GM21825 (cell line): Measurements from ENCODE around the gene ADTRP.

Experiments used
- ATAC-seq: cut with Tn5 transposase; IDR thresholded peaks from one replicate; pipeline ENCODE4 v1.9.1; 2021; ENCODE audit warnings: mild to moderate bottlenecking, moderate library complexity; ENCODE audit not compliant: unreplicated experiment

The ADTRP gene

GRCh38 chr6:11774426-11774825 lies 4.2 kb downstream of the ADTRP start:
- no peak for ATAC-seq

- ATAC-seq, result no peak
These were observed 5.0 kb downstream of the ADTRP start for GRCh38 chr6:11773581-11773980.

DNA sequence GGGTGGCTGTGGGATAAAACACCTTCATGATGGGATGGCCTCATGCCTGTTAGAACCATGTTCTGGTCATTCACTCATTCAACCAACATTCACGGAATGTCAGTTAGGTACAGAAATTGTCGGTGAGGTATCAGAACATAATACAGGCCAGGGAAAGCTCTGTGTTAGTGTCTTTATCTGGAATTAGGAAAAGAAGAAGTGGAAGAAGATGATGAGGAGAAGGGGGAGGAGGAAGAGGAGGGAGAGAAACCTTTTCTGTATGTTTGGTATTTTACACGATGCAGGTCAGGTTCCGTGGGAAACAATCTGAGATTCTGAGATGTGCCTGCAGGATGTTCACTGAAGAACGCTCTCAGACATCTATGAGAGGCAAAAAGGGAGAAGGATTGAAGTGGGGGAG lies 5.6 kb downstream of the ADTRP start:
- ATAC-seq, result no peak

- ATAC-seq, result no peak
These were observed 6.3 kb downstream of the ADTRP start for GRCh38 chr6:11772109-11772825.

GRCh38 chr6:11771473-11772048 lies 7.0 kb downstream of the ADTRP start:
- ATAC-seq, result no peak

- ATAC-seq, result no peak
These were observed 7.8 kb downstream of the ADTRP start for GRCh38 chr6:11770546-11771466.

- no peak for ATAC-seq
These were observed 8.6 kb downstream of the ADTRP start for GRCh38 chr6:11769811-11770545.

DNA sequence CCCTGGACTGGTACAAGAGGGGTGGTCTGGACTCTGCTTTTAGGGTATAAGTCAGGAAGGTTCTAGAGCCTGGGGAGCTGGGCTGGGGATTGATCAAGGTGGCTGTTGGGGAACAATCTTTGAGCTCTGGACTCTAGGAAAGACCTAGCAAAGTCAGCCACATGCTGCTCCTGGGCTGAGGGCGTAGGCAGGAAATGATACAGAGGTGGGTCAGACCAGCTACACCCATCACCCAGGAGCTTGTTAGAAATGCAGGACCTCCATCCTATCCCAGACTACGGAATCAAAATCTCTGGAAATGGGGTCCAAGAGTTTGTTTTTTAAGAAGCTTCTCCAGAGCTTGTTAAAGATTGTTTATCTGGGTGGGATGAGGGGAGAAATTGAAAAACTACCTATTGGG lies 9.4 kb downstream of the ADTRP start:
- ATAC-seq, result no peak

DNA sequence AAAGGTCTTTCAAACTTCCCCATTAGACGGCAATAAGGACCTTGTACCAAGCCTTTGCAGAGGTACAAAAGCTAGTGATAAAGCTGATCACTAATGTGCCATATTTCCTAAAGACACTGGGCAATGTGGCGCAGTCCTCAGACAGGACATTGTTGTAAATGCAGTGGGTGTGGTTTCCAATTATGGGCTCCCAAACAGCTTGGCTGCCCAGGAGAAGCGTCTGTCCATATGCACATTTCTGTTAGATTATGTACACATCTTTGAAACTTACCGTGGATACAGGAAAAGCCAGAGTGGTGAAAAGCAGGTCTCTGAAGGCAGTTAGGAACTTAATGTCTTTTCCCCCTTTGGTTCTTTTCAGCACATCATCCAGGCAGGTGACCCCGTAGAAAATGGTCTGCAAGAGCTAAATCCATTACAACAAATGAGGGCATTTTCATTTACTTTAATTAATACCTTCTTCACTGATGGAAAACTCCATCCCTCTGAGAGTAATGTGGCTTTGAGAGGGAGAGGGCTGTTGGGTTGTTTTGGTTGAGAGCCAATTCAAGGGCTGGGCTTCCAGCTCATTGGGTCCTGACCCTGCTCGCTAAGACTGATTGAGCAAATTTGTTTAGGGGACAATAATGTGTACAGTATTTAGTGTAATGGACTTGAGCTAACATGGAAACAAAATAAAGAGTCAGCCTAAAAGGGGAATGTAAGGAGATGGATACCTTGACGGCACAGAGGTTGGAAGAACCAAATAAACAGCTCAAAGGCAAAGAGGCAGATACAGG lies 10.4 kb downstream of the ADTRP start:
- no peak for ATAC-seq

- no peak for ATAC-seq
These were observed 11.1 kb downstream of the ADTRP start for GRCh38 chr6:11767458-11767857.

GRCh38 chr6:11766589-11767450 lies 11.8 kb downstream of the ADTRP start:
- no peak for ATAC-seq

DNA sequence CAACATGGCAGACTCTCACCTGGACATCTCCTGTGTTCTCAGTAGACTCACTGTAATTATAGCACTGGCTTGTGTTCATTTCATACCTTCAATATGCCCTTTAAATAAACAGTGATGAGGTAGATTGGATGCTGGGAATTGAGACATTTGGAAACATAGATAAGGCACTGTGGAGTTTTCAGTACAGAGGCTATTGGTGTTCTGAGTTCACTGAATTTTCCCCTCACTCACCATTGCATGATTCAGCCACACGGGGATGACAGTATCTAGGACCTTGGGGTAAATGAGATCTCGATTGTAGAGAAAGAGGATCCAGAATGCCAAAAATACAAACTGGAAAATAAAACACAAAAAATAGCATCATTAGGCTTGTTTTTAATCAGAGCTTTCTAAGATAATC lies 12.6 kb downstream of the ADTRP start:
- ATAC-seq, result no peak

GRCh38 chr6:11764250-11764604 lies 14.4 kb downstream of the ADTRP start:
- ATAC-seq, result no peak

DNA sequence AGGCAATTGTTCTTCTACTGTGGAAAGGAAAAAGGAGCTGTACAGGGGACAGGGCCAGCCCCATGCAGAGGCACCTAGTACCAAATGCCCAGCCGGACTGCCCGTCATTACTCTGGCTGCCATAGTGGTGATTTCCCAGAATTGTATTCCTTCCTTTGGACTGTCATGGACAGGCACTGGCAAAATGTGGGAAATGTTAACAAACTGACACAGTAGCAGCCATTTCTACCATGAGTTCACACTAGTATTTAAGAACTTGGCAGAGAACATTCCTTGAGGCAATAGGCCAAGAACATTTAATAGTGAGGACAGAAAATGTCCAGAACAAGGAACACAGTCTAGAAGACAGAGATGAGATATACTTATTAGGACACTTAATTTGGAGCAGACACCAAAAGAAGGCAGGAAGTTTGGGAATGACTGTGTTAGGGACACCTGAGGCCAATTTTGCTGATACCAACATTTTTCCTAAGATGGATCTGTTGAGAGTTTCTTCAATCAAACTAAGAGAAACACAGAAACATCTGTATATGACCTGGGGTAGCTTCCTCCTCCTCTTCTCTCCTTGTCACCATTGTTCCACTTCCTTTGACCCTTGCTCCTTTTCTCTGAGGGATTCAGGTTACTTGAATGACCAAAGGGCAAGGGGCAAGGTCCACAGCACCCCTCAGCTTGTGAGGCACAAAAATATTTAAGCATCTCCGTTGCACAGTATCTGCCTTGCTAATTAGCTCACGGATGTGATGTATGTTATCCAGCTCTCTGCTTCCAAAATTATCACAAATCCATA lies 14.9 kb downstream of the ADTRP start:
- ATAC-seq, result no peak

- ATAC-seq, result no peak
These were observed 15.7 kb downstream of the ADTRP start for GRCh38 chr6:11762794-11763459.

DNA sequence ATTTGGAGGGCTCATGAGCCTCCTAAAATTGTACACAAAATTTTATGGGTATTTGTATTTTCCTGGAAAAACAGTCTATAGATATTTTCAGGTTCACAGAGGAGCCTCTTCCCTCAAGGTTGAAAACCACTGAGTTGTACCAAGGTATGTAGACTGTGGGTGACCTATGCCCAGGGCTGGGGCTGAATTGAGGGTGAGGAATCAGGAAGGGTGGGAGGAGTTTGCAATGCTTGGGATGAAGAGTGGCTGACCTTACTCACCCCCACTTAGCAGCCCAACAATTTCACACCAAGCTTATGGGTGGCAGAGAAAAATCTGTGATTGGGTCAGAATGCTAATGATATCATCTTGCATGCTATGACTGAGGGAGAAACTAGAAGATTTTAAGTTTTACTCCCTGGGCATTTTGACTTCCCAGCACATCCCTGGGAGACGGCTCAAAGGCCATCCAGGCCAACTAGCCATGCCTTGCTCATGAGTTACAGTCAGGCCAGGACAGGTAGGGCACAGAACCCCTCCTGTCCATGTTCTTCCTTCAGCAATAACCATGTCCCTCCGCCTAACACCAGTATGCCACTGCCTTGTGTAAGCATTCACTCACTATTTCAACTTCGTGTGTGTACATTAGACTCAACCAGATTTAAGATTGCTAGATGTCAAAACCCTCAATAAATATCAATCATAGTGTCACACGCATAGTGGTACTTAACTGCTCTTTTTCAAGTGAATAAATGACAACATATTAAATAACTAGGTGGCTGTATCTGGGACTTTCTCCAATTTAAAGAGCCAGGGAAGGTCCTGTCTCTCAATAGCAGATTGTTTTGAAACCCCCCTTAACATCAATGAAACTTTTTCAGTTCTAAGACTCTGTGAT lies 16.6 kb downstream of the ADTRP start:
- ATAC-seq, result no peak

GRCh38 chr6:11760015-11760473 lies 18.6 kb downstream of the ADTRP start:
- ATAC-seq, result no peak
